Thyroid gland (tissue), 4 donors: ENCODE results near the gene ANAPC10. TPM values are rescaled to one million over a fixed set of nuclear protein-coding genes. Genes with fewer than 3 reads are reported as not detected.

Experiments
- DNase-seq, 2 donors: peaks; one replicate each; pipeline ENCODE4 v3.0.0-alpha.2; 2019
- H3K27ac ChIP-seq, 3 donors: fragments of 200-600 bp; sonication (generic); 1 replicate in 2 of 3; 2 replicates in 1 of 3; pipeline ENCODE4 v1.5.1; 2016 to 2019; ENCODE audit warnings: mild to moderate bottlenecking in 1 of 3, moderate library complexity in 1 of 3
- H3K27me3 ChIP-seq: fragments of 200-600 bp; sonication (generic); one replicate; pipeline ENCODE4 v1.5.1; 2019
- H3K36me3 ChIP-seq, 2 donors: fragments of 200-600 bp; sonication (generic); one replicate each; pipeline ENCODE4 v1.5.1; 2016 to 2019
- H3K4me1 ChIP-seq, 2 donors: fragments of 200-600 bp; sonication (generic); one replicate each; pipeline ENCODE4 v1.5.1; 2017 to 2019
- H3K4me3 ChIP-seq, 3 donors: fragments of 200-600 bp; sonication (generic); replicated peaks in 1 of 3; 1 replicate in 2 of 3; 2 replicates in 1 of 3; pipeline ENCODE4 v1.5.1; 2016; ENCODE audit warnings: mild to moderate bottlenecking in 1 of 3
- H3K9me3 ChIP-seq: fragments of 200-600 bp; sonication (generic); one replicate; pipeline ENCODE4 v1.5.1; 2017
- POLR2A ChIP-seq, 2 donors: fragments of 450-650 bp; IDR thresholded peaks; one replicate each; pipeline ENCODE4 v1.6.1; 2017; ENCODE audit warnings: antibody characterized with exemption in 2 of 2, mild to moderate bottlenecking in 2 of 2, moderate library complexity in 1 of 2
- WGBS, 2 donors: methylation state at CpG; one replicate each; pipeline ENCODE4 v1.1.5; 2017; 5-methylcytosine and 5-hydroxymethylcytosine counted together
- intact Hi-C: fragments of 100-400 bp; cut with DNase I; formaldehyde crosslinking; loops from one replicate; pipeline ENCODE4 v1.15.1; 2023
- total RNA-seq, 4 donors: library from RNA; depleted of rRNA; stranded (reverse); fragments of >200 nt; gene quantifications; one replicate each; pipeline ENCODE4 v1.2.3, GENCODE V29; 2016
- TF ChIP-seq, protein P1 (sequence below), 6 experiments: fragments of 200-600 bp in 3 of 6; fragments of 450-650 bp in 3 of 6; sonication (generic) in 3 of 6; IDR thresholded peaks; one replicate each; pipeline ENCODE4 v1.5.1; 2016 to 2019; ENCODE audit warnings: antibody characterized with exemption in 6 of 6, mild to moderate bottlenecking in 2 of 6, inconsistent platforms in 1 of 6, moderate library complexity in 1 of 6

The ANAPC10 gene
- total RNA-seq, 4 donors from 2014 or later: 35.1 to 80.8 (median 47.9) TPM

DNA sequence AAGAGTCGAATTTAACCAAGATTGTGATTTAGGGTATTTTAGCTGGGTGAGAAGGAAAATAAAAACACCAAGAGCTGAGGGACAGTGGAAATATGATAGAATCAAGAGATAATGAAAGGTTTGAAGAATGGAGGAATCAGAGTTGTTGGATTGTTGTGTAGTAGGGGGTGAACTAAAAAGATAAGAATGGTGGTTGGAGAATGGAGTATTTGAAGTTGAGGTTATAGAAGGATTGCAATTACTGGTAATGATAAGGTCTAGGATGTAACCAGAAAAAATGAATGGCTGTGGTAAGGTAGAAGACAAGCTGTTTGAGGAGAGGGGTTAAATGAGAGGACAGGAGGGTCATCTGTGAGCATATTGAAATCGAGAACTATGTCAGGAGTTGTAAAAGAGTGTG lies 4.6 kb upstream of the ANAPC10 start:
- Histone ChIP-seq H3K36me3 (peaks cover 10 to 11% of the 10 kb centered on the region in 2 donors), H3K4me3 (no peak overlapping the region), H3K4me1 (peaks cover 11 to 12% of the 10 kb centered on the region in 2 donors), H3K27ac (no peak overlapping the region), H3K27me3 (no peaks in the 10 kb centered on the region), H3K9me3 (no peaks in the 10 kb centered on the region)
- DNase-seq: no peak
- 89 to 90% methylated on average over 2 of the region's 2 CpGs for WGBS, 2 donors
- intact Hi-C loops: no loop called here
- TF ChIP-seq, protein P1, sequence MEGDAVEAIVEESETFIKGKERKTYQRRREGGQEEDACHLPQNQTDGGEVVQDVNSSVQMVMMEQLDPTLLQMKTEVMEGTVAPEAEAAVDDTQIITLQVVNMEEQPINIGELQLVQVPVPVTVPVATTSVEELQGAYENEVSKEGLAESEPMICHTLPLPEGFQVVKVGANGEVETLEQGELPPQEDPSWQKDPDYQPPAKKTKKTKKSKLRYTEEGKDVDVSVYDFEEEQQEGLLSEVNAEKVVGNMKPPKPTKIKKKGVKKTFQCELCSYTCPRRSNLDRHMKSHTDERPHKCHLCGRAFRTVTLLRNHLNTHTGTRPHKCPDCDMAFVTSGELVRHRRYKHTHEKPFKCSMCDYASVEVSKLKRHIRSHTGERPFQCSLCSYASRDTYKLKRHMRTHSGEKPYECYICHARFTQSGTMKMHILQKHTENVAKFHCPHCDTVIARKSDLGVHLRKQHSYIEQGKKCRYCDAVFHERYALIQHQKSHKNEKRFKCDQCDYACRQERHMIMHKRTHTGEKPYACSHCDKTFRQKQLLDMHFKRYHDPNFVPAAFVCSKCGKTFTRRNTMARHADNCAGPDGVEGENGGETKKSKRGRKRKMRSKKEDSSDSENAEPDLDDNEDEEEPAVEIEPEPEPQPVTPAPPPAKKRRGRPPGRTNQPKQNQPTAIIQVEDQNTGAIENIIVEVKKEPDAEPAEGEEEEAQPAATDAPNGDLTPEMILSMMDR (IDR thresholded peaks at IDR 0.05): no peak
- no peak for TF ChIP-seq POLR2A (IDR thresholded peaks at IDR 0.05)

DNA sequence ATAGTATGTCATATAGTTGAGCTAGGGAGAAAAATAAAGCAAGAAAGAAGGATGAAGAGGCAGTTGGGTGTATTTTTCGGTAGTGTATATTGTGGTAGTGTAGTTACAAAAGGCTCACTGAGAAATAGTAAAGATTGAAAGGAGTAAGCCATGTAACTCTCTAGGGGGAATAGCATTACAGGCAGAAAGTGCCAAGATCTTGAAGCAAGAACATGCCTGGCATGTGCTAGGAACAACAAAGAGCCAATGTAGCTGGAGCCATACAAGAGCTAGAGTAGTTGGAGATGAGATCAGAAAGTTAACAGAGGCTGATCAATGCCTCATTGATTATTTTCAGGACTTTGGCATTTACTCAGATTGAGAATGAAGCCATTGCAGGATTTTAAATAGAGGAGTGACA lies 3.1 kb upstream of the ANAPC10 start:
- WGBS, 2 donors: 94 to 96% methylated on average over 1 of the region's 1 CpG
- Histone ChIP-seq H3K36me3 (peaks cover 0 to 9% of the 10 kb centered on the region in 2 donors), H3K4me1 (peaks cover 21 to 24% of the 10 kb centered on the region in 2 donors), H3K27ac (no peak overlapping the region), H3K4me3 (no peak overlapping the region), H3K27me3 (no peaks in the 10 kb centered on the region), H3K9me3 (no peaks in the 10 kb centered on the region)
- intact Hi-C loops: no loop called here
- DNase-seq: no peak
- TF ChIP-seq, protein P1 (IDR thresholded peaks at IDR 0.05): no peak
- TF ChIP-seq POLR2A (IDR thresholded peaks at IDR 0.05): no peak

DNA sequence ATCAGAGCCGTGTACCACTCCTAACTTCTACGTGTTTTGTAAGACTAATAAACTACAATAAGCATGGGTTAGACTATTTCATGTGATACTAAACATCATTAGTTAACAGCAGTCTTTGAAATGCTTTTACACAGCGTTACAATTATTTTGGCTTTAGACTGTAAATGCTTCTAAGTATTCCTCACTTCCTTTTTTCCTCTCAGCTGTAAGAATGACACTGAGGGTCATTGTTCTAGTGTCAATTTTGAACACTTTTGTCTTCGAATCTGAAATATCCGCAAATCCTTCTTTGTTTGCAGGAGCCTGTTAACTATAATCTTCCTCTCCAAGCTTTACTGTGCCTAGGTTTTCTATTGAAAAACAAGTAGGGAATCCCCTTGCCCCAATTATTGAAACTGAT lies 1.7 kb upstream of the ANAPC10 start:
- Histone ChIP-seq H3K4me1 (peaks cover 21 to 24% of the 10 kb centered on the region in 2 donors), H3K27me3 (no peaks in the 10 kb centered on the region), H3K9me3 (no peaks in the 10 kb centered on the region), H3K27ac (no peak overlapping the region), H3K36me3 (peaks cover 0 to 3% of the 10 kb centered on the region in 2 donors), H3K4me3 (peak overlapping the region in 1 of 3 donors; percentile 68)
- WGBS, 2 donors: 53 to 57% methylated on average over 5 of the region's 5 CpGs
- no peak for DNase-seq
- TF ChIP-seq, protein P1 (IDR thresholded peaks at IDR 0.05): no peak
- no peak for TF ChIP-seq POLR2A (IDR thresholded peaks at IDR 0.05)
- intact Hi-C loops: no loop called here

DNA sequence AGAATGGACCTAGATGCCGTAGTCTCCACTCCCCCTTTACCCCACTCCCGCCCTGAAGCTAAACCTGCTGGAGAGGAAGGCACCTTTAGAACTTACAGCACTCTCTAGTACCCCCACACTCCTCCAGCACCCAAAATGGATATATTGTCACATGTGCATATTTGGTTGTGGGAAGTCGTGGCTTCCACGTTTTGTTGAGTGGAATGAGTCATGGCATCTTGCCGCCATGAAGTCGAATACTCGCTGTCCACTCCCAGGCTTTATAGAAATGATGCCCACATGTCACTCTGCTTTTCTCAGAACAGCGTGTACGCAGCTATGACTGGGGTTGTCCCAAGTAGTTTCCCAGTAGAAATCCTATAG lies 660 bp upstream of the ANAPC10 start:
- no peaks in the 10 kb centered on the region for H3K9me3 ChIP-seq
- H3K4me3 ChIP-seq: peak overlapping the region; percentile 68 to 93 (median 85)
- H3K4me1 ChIP-seq: peaks cover 21 to 24% of the 10 kb centered on the region in 2 donors
- TF ChIP-seq, protein P1 (IDR thresholded peaks at IDR 0.05): no peak
- no peak for TF ChIP-seq POLR2A (IDR thresholded peaks at IDR 0.05)
- peak overlapping the region; percentile 88 to 92 (median 89) for H3K27ac ChIP-seq
- peaks cover 3 to 6% of the 10 kb centered on the region in 2 donors for H3K36me3 ChIP-seq
- DNase-seq: peak; percentile 9 to 23
- intact Hi-C loops: no loop called here
- 0 to 2% methylated on average over 9 of the region's 9 CpGs for WGBS, 2 donors
- no peaks in the 10 kb centered on the region for H3K27me3 ChIP-seq

DNA sequence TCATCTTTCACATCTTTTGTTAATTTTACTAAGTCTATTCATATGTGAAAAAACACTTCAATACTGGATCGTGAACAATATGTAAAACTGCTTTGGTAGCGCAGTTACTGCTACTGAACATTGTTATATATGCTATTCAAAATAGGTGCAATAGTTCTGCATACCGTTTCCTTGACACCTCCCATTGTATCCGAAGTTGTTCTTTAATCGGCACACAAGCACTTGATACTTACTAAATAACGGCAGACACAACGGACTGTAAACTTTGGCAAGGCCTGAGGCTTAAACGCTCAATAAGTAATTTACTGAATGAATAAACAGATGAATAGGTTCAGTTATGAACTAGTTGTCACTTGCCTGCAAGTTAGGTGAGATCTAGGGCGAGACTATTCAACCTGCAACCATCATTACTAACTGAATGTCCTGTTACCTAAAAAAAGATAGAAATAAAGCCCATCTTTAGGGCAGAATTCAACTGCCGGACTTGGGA lies 620 bp downstream of the ANAPC10 start:
- Histone ChIP-seq H3K27ac (peak overlapping the region; percentile 88 to 92 (median 89)), H3K4me3 (peak overlapping the region; percentile 68 to 93 (median 85)), H3K4me1 (peaks cover 21 to 24% of the 10 kb centered on the region in 2 donors), H3K27me3 (no peaks in the 10 kb centered on the region), H3K9me3 (no peaks in the 10 kb centered on the region), H3K36me3 (peaks cover 4 to 11% of the 10 kb centered on the region in 2 donors)
- DNase-seq: no peak
- WGBS, 2 donors: 10% methylated on average over 10 of the region's 10 CpGs
- TF ChIP-seq, protein P1 (IDR thresholded peaks at IDR 0.05): no peak
- TF ChIP-seq POLR2A (IDR thresholded peaks at IDR 0.05): no peak
- intact Hi-C loops: no loop called here
